Measurements from ENCODE around the gene NPFF.

Gene NPFF

DNA sequence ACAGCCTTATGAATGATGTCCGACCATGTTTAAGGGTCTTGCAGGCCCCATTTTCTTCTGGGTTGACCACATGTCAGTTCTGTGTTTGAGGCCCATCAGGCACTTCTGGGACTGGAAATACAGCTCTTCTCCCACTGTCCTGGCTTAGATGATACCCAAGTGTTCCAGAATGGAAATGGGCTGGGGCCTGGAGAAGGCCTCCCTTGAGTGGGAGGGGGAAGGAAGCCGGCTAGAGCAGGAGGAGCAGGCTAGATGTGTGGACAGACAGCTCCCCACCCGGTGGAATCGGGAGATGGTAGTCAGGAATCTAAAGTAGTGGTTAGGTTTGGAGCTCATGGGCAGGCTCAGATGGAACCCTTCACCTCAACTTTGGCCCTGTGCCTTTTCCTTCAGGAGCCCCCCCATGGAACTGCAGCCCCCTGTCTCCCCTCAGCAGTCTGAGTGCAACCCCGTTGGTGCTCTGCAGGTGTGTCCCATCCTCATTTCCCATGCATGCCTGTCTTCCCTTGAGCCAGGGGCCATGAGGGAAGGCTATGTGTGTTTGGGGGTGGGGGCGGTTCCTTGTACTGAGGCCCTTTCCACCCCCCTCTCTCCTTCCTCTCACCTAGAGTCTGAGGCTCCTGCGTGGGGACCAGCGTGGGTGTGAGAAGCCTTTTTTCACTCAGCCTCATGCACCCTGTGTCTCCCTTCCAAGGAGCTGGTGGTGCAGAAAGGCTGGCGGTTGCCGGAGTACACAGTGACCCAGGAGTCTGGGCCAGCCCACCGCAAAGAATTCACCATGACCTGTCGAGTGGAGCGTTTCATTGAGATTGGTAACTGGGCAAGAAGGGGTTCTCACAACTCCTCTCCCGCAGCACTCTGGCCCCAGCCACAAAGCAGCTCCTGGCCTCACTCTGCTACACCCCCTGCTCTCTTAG is 3.0 kb downstream of the NPFF start:
- Mint-ChIP-seq H3K36me3 (no peaks in the 10 kb centered on the region), H3K9me3 (ENCODE audit: low read depth) (no peaks in the 10 kb centered on the region), H3K27me3 (no peaks in the 10 kb centered on the region), H3K4me3 (no peak overlapping the region), H3K4me1 (ENCODE audit: low read depth) (peaks cover 25% of the 10 kb centered on the region), H3K27ac (peak overlapping the region; percentile 6)

DNA sequence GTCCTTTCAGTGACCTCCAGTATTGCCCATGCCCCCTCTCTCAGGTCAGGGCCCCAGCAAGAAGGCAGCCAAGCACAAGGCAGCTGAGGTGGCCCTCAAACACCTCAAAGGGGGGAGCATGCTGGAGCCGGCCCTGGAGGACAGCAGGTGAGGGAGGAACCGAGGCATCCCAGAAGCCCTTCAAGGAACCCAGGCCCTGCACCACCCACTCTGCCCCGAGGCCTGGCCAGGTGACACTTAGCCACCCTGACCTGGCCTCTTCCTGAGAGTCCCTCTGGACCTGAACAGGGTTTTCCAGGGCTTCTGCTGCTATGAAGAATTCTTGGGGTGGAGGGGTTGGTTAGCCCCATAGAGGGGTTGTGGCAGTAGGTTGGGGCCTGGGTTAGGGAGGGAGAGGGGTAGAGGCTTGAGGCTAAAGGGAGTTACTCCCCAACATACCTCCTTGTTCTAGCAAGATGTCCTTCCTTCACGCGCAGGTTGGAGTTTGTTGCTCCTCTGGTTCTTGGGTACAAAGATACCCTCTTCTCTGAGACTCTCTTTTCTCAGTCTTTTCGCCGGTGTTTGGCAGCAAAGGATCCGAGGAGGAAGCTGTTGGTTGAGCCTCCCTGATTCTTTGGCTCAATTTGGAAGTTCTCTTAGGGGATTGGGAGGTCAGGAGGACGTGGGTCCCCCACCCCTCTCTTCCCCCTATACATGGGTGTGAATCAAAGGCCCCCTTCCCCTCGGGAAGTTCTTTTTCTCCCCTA is 4.1 kb downstream of the NPFF start:
- no peak overlapping the region for H3K27ac Mint-ChIP-seq
- H3K4me1 Mint-ChIP-seq (ENCODE audit: low read depth), result peaks cover 27% of the 10 kb centered on the region
- H3K27me3 Mint-ChIP-seq, result no peaks in the 10 kb centered on the region
- no peaks in the 10 kb centered on the region for H3K9me3 Mint-ChIP-seq (ENCODE audit: low read depth)
- H3K36me3 Mint-ChIP-seq, result no peaks in the 10 kb centered on the region
- peak overlapping the region; percentile 49 for H3K4me3 Mint-ChIP-seq

GRCh38 chr12:53502331-53502730 is 5.0 kb downstream of the NPFF start:
- Mint-ChIP-seq H3K27ac (peak overlapping the region; percentile 97), H3K4me3 (peak overlapping the region; percentile 96), H3K9me3 (ENCODE audit: low read depth) (no peaks in the 10 kb centered on the region), H3K27me3 (no peaks in the 10 kb centered on the region), H3K4me1 (ENCODE audit: low read depth) (peaks cover 28% of the 10 kb centered on the region), H3K36me3 (no peaks in the 10 kb centered on the region)

DNA sequence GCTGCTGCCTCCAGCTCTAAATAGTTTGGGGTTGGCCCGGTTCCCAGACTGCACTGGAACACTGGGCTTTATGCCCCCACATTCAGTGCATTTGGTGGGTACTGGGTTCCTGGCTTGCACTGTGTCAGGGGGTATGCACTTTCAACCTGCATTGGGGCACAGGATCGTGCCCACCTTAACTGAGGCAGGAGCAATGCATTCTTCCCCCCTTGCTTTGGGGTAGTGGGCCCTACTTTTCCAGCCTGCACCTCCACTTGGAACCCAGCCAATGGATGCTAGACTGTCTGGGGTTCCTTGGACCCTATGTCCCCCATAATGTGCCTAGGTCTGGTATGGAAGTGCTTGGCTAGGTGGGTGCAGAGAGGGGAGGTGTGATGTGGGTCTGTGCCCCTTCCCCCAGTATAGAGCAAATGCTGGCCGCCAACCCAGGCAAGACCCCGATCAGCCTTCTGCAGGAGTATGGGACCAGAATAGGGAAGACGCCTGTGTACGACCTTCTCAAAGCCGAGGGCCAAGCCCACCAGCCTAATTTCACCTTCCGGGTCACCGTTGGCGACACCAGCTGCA is 5.6 kb downstream of the NPFF start:
- H3K9me3 Mint-ChIP-seq (ENCODE audit: low read depth), result no peaks in the 10 kb centered on the region
- H3K27ac Mint-ChIP-seq, result peak overlapping the region; percentile 97
- peaks cover 31% of the 10 kb centered on the region for H3K4me1 Mint-ChIP-seq (ENCODE audit: low read depth)
- H3K27me3 Mint-ChIP-seq, result no peaks in the 10 kb centered on the region
- no peaks in the 10 kb centered on the region for H3K36me3 Mint-ChIP-seq
- peak overlapping the region; percentile 96 for H3K4me3 Mint-ChIP-seq

- peaks cover 34% of the 10 kb centered on the region for H3K4me1 Mint-ChIP-seq (ENCODE audit: low read depth)
- H3K27me3 Mint-ChIP-seq, result no peaks in the 10 kb centered on the region
- H3K4me3 Mint-ChIP-seq, result peak within 1 kb of the TSS; percentile 96
- no peaks in the 10 kb centered on the region for H3K9me3 Mint-ChIP-seq (ENCODE audit: low read depth)
- H3K36me3 Mint-ChIP-seq, result no peaks in the 10 kb centered on the region
- peak within 1 kb of the TSS; percentile 97 for H3K27ac Mint-ChIP-seq
These were observed 6.3 kb downstream of the NPFF start, which contains the start of gene TARBP2 for GRCh38 chr12:53500776-53501614. TSS of gene TARBP2 (plus strand) at chr12:53501283. CDS start at chr12:53501409, 126 bp downstream.

GRCh38 chr12:53500142-53500775 is 7.0 kb downstream of the NPFF start:
- peak overlapping the region; percentile 97 for H3K27ac Mint-ChIP-seq
- H3K4me1 Mint-ChIP-seq (ENCODE audit: low read depth), result peaks cover 34% of the 10 kb centered on the region
- peak overlapping the region; percentile 96 for H3K4me3 Mint-ChIP-seq
- no peaks in the 10 kb centered on the region for H3K36me3 Mint-ChIP-seq
- H3K9me3 Mint-ChIP-seq (ENCODE audit: low read depth), result no peaks in the 10 kb centered on the region
- H3K27me3 Mint-ChIP-seq, result no peaks in the 10 kb centered on the region

- Mint-ChIP-seq H3K9me3 (ENCODE audit: low read depth) (no peaks in the 10 kb centered on the region), H3K4me1 (ENCODE audit: low read depth) (peaks cover 34% of the 10 kb centered on the region), H3K4me3 (peak within 1 kb of the TSS; percentile 96), H3K27ac (peak within 1 kb of the TSS; percentile 97), H3K36me3 (no peaks in the 10 kb centered on the region), H3K27me3 (no peaks in the 10 kb centered on the region)
These were observed 7.8 kb downstream of the NPFF start, which contains the start of gene MAP3K12 for GRCh38 chr12:53499266-53500141. TSS of gene MAP3K12 (minus strand) at chr12:53499458. CDS start at chr12:53487391, 12,067 bp downstream.

- Mint-ChIP-seq H3K4me1 (ENCODE audit: low read depth) (peaks cover 44% of the 10 kb centered on the region), H3K4me3 (peak overlapping the region; percentile 89), H3K9me3 (ENCODE audit: low read depth) (no peaks in the 10 kb centered on the region), H3K27me3 (no peaks in the 10 kb centered on the region), H3K27ac (peak overlapping the region; percentile 61), H3K36me3 (no peaks in the 10 kb centered on the region)
These were observed 9.1 kb downstream of the NPFF start for GRCh38 chr12:53498235-53498630.

GRCh38 chr12:53497461-53497860 is 9.8 kb downstream of the NPFF start:
- H3K4me3 Mint-ChIP-seq, result peak overlapping the region; percentile 20
- peaks cover 47% of the 10 kb centered on the region for H3K4me1 Mint-ChIP-seq (ENCODE audit: low read depth)
- no peaks in the 10 kb centered on the region for H3K36me3 Mint-ChIP-seq
- no peak overlapping the region for H3K27ac Mint-ChIP-seq
- no peaks in the 10 kb centered on the region for H3K9me3 Mint-ChIP-seq (ENCODE audit: low read depth)
- H3K27me3 Mint-ChIP-seq, result no peaks in the 10 kb centered on the region

GRCh38 chr12:53496752-53497032 is 10.6 kb downstream of the NPFF start:
- peaks cover 48% of the 10 kb centered on the region for H3K4me1 Mint-ChIP-seq (ENCODE audit: low read depth)
- H3K27me3 Mint-ChIP-seq, result no peaks in the 10 kb centered on the region
- no peaks in the 10 kb centered on the region for H3K36me3 Mint-ChIP-seq
- H3K9me3 Mint-ChIP-seq (ENCODE audit: low read depth), result no peaks in the 10 kb centered on the region
- no peak overlapping the region for H3K27ac Mint-ChIP-seq
- no peak overlapping the region for H3K4me3 Mint-ChIP-seq

- Mint-ChIP-seq H3K27ac (no peak overlapping the region), H3K4me1 (ENCODE audit: low read depth) (peaks cover 48% of the 10 kb centered on the region), H3K27me3 (no peaks in the 10 kb centered on the region), H3K36me3 (no peaks in the 10 kb centered on the region), H3K9me3 (ENCODE audit: low read depth) (no peaks in the 10 kb centered on the region), H3K4me3 (no peak overlapping the region)
These were observed 11.2 kb downstream of the NPFF start for GRCh38 chr12:53495903-53496751.

GRCh38 chr12:53493610-53494391 is 13.5 kb downstream of the NPFF start:
- Mint-ChIP-seq H3K4me1 (ENCODE audit: low read depth) (peaks cover 39% of the 10 kb centered on the region), H3K27ac (peak overlapping the region; percentile 89), H3K36me3 (no peaks in the 10 kb centered on the region)

More at GRCh38 chr12:53493610-53494391, 13.5 kb downstream of the NPFF start:
- Mint-ChIP-seq H3K4me3 (peak overlapping the region; percentile 91), H3K9me3 (ENCODE audit: low read depth) (no peaks in the 10 kb centered on the region), H3K27me3 (no peaks in the 10 kb centered on the region)

Data from activated naive CD8-positive, alpha-beta T cell (primary cell).